NCI-H69 (cell line): ENCODE results near the gene ANKLE1.
"Not testable (repeated sequence)": the region's sequence is repeated elsewhere in the genome, so short reads cannot be mapped to it uniquely, and the experiment has no call there.

Experiments used
- DNase-seq: peaks from one replicate; lab custom pipeline; 2025; lab: John Stamatoyannopoulos, UW

ANKLE1 gene

GRCh38 chr19:17248011-17248776 is 33.5 kb upstream of the ANKLE1 start:
- DNase-seq: peak; percentile 69

- no peak for DNase-seq
These were observed 31.7 kb upstream of the ANKLE1 start for GRCh38 chr19:17249887-17250548.

- DNase-seq: no peak
These were observed 27.1 kb upstream of the ANKLE1 start for GRCh38 chr19:17254636-17255035.

GRCh38 chr19:17255150-17255621 is 26.5 kb upstream of the ANKLE1 start:
- DNase-seq: peak; percentile 53

GRCh38 chr19:17256130-17256529 is 25.6 kb upstream of the ANKLE1 start:
- DNase-seq: no peak

DNA sequence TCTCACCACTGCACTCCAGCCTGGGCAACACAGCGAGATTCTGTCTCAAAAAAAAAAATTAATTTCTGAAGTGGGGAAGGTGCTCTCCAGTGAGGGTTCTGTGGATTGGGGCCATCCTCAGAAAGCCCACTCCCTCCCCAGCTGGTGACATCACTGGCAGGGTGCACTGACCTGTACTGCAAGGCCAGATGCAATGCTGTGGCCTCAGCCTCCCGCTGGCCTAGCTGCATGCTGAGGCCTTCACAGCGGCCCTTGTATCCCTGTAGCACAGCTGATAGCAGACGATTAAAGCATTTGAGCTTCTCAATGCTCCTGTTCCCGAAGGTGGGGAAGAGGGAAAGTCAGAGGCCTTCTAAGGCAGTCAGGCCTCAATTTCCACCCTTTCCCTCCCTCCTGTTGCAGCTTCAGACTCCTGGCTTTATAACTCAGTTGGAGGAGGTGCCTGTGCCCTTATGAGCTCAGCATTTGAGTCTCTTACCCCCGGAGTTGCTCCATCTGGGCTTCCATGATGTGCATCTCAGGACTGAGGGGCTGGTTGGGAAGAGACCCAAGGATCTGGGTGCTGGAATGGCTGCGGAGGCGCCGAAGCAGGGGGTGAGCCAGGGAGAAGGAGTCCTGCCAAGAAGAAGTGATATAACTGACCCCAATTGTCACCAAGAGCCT is 22.5 kb upstream of the ANKLE1 start:
- no peak for DNase-seq

- DNase-seq: no peak
These were observed 21.8 kb upstream of the ANKLE1 start for GRCh38 chr19:17259934-17260333.

- DNase-seq: peak; percentile 92
These were observed 20.8 kb upstream of the ANKLE1 start for GRCh38 chr19:17260842-17261325.

- DNase-seq: no peak
These were observed 19.1 kb upstream of the ANKLE1 start for GRCh38 chr19:17262557-17262956.

- DNase-seq: no peak
These were observed 17.7 kb upstream of the ANKLE1 start for GRCh38 chr19:17263712-17264640.

GRCh38 chr19:17264641-17264979 is 17.1 kb upstream of the ANKLE1 start, which contains the start of gene USHBP1:
Gene USHBP1, minus strand, starts transcription at chr19:17264745. Its CDS starts 446 bp downstream, at chr19:17264299.
- DNase-seq: peak; percentile 13

GRCh38 chr19:17266026-17266425 is 15.7 kb upstream of the ANKLE1 start:
- DNase-seq: no peak

DNA sequence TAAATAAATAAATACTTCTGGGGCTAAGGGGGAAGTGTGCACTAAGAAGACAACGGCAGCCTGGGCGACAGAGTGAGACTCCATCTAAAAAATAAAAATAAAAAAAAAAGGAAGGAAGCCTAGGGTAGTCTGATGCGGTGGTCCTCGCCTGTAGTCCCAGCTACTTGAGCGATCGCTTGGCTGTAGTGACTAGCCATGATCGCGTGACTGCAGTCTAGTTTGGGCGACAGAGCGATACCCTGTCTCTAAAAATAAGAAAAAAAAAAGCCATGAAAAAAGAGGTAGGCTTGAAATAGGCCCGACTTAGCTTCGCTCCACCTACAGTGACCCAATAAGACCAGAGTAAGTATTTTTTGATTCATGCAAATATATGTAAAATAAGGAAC is 15.1 kb upstream of the ANKLE1 start:
- DNase-seq: peak; percentile 80

- DNase-seq: peak; percentile 100
These were observed 14.5 kb upstream of the ANKLE1 start, which contains the start of gene BABAM1 for GRCh38 chr19:17266975-17267788. Gene BABAM1, plus strand, starts transcription at chr19:17267443. Its CDS starts 1,364 bp downstream, at chr19:17268807.

DNA sequence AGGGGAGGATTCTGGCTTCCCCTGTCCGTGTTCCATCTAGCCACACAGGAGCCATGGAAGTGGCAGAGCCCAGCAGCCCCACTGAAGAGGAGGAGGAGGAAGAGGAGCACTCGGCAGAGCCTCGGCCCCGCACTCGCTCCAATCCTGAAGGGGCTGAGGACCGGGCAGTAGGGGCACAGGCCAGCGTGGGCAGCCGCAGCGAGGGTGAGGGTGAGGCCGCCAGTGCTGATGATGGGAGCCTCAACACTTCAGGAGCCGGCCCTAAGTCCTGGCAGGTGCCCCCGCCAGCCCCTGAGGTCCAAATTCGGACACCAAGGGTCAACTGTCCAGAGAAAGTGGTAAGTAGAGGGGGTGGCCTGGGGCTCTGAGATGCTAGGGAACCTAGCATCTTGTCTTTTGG is 12.9 kb upstream of the ANKLE1 start:
- no peak for DNase-seq

DNA sequence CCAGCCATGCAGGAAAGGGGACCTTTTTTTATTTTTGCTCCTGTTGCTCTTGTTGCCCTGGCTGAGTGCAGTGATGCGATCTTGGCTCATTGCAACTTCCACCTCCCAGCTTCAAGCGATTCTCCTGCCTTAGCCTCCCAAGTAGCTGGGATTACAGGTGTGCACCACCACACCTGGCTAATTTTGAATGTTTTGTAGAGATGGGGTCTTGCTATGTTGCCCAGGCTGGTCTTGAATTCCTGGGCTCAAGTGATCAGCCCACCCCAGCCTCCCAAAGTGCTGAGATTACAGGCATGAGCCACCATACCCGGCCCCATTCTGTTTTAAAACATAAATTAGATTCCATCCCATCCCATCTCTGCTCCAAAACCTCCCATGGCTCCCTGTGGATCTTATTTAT is 6.8 kb upstream of the ANKLE1 start:
- not testable (repeated sequence) for DNase-seq

- no peak for DNase-seq
These were observed 6.1 kb upstream of the ANKLE1 start for GRCh38 chr19:17275441-17276175.

DNA sequence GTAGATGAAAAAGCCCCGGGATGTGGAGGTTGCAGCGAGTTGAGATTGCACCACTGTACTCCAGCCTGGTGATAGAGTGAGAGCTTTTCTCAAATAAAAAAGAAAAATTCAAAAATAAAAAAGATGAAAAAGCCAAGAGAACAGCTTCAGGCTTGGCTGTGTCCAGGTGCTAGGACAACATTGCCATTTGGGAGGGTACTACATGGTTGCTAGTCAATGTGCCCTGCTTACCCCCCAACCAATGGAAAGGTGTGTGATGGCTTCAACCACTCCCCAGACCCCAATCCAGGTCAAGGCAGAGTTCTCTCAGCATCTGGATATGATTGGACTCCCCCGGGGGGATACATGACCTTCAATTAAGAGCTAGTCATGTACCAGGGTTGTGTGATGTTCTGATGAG is 2.3 kb upstream of the ANKLE1 start:
- no peak for DNase-seq

- peak; percentile 94 for DNase-seq
These were observed 906 bp downstream of the ANKLE1 start for GRCh38 chr19:17282488-17283125.
